Spleen (tissue), 11 donors: ENCODE results near the gene LRRC32. TPM values are rescaled to one million over a fixed set of nuclear protein-coding genes. Genes with fewer than 3 reads are reported as not detected.

Source experiments
- DNase-seq: peaks from one replicate; pipeline ENCODE4 v3.0.0-alpha.2; 2020
- H3K27ac ChIP-seq, 8 donors: fragments of 200-600 bp; sonication (generic) in 7 of 8; 1 replicate in 4 of 8; 2 replicates in 4 of 8; pipeline versions ENCODE4 v1.5.0 to v1.8.0; 2016 to 2021; ENCODE audit warnings: inconsistent platforms in 4 of 8, mild to moderate bottlenecking in 4 of 8, moderate library complexity in 1 of 8
- H3K27me3 ChIP-seq, 7 donors: fragments of 200-600 bp; sonication (generic) in 6 of 7; replicated peaks in 1 of 7; 1 replicate in 4 of 7; 2 replicates in 3 of 7; pipeline versions ENCODE4 v1.5.0 to v1.8.0; 2016 to 2021; ENCODE audit warnings: inconsistent platforms in 3 of 7, mild to moderate bottlenecking in 1 of 7
- H3K36me3 ChIP-seq, 6 donors: fragments of 200-600 bp; sonication (generic) in 5 of 6; 1 replicate in 4 of 6; 2 replicates in 2 of 6; pipeline versions ENCODE4 v1.5.0 to v1.8.0; 2016 to 2021; ENCODE audit warnings: inconsistent platforms in 2 of 6
- H3K4me1 ChIP-seq, 6 donors: fragments of 200-600 bp; sonication (generic) in 5 of 6; 1 replicate in 3 of 6; 2 replicates in 3 of 6; pipeline versions ENCODE4 v1.5.0 to v1.8.0; 2016 to 2021; ENCODE audit warnings: inconsistent platforms in 3 of 6
- H3K4me3 ChIP-seq, 8 donors: fragments of 200-600 bp; sonication (generic) in 7 of 8; 1 replicate in 4 of 8; 2 replicates in 4 of 8; pipeline versions ENCODE4 v1.5.0 to v1.8.0; 2016 to 2021; ENCODE audit warnings: inconsistent platforms in 4 of 8, mild to moderate bottlenecking in 4 of 8, moderate library complexity in 2 of 8
- H3K9me3 ChIP-seq, 8 donors: fragments of 200-600 bp; sonication (generic) in 7 of 8; 1 replicate in 4 of 8; 2 replicates in 4 of 8; pipeline versions ENCODE4 v1.5.0 to v1.8.0; 2016 to 2021; ENCODE audit warnings: inconsistent platforms in 4 of 8
- CTCF ChIP-seq, 11 experiments: fragments of 200-600 bp in 7 of 11; fragments of 450-650 bp in 4 of 11; sonication (generic) in 4 of 11; IDR thresholded peaks in 8 of 11; conservative IDR thresholded peaks in 3 of 11; 1 replicate in 7 of 11; 2 replicates in 4 of 11; pipeline versions ENCODE4 v1.4.0 to v1.8.0; 2016 to 2021; ENCODE audit warnings: antibody characterized with exemption in 11 of 11, inconsistent platforms in 4 of 11, mild to moderate bottlenecking in 1 of 11
- POLR2A ChIP-seq, 3 donors: fragments of 450-650 bp; IDR thresholded peaks; one replicate each; pipeline ENCODE4 v1.5.1; 2017; ENCODE audit warnings: antibody characterized with exemption in 3 of 3, mild to moderate bottlenecking in 1 of 3
- POLR2AphosphoS5 ChIP-seq, 3 donors: sonication (generic); formaldehyde crosslinking; IDR thresholded peaks; one replicate each; pipeline ENCODE4 v1.5.1; 2017; ENCODE audit warnings: antibody characterized with exemption in 3 of 3
- WGBS, 5 donors: extraction: QIAGEN DNeasy Blood & Tissue Kit in 3 of 5; methylation state at CpG; one replicate each; pipeline versions ENCODE4 v1.1.5 to v1.1.7; 2013 to 2018; 5-methylcytosine and 5-hydroxymethylcytosine counted together
- intact Hi-C: fragments of 100-400 bp; cut with DNase I; formaldehyde crosslinking; loops from one replicate; pipeline ENCODE4 v1.15.0; 2023; ENCODE audit warnings: low total_unique reads
- polyA plus RNA-seq, 3 donors: library from polyadenylated mRNA; stranded (reverse); fragments of 200-250 nt; gene quantifications; one replicate each; pipeline ENCODE4 v1.2.1, GENCODE V29; 2013
- total RNA-seq, 7 donors: library from RNA; depleted of rRNA in 3 of 7; stranded (reverse); fragments of >200 nt in 3 of 7; fragmentation: NEBNext Ultra II Directional in 4 of 7; extraction: Animal tissue kit (Norgen Biotek cat#: 25700) in 4 of 7; gene quantifications; one replicate each; pipeline versions ENCODE4 v1.1.0 to v1.2.1, GENCODE V29; 2016 to 2021
- donor health status: healthy with polysubstance abuse.
- donor health status: DM: no; HTN: no; CAD: no; lungs with moderate emphysema.
- donor health status: DM: no; HTN: no; CAD: no.
- donor health status: Bipolar disorder and iron deficiency.
- donor health status: healthy.
- donor health status: DM: no; HTN: no; CAD: no.
- donor health status: DM: yes; HTN: yes; CAD: no.

LRRC32 gene
- total and polyA plus RNA-seq, 10 donors: 25.9 to 214 (median 74.3) TPM

- Histone ChIP-seq H3K27ac (no peak overlapping the region), H3K36me3 (no peaks in the 10 kb centered on the region), H3K9me3 (peaks cover 0 to 13% (median 10%) of the 10 kb centered on the region in 8 donors), H3K4me3 (no peak overlapping the region), H3K4me1 (peaks cover 24 to 43% (median 38%) of the 10 kb centered on the region in 6 donors), H3K27me3 (peaks cover 0 to 20% (median 0%) of the 10 kb centered on the region in 7 donors)
- intact Hi-C loops: no loop called here
- DNase-seq: peak; percentile 60
- TF ChIP-seq CTCF (IDR thresholded peaks at IDR 0.05 in 8 of 11, conservative IDR thresholded peaks at IDR 0.05 in 3 of 11) (no peak), POLR2A (IDR thresholded peaks at IDR 0.05) (no peak), POLR2AphosphoS5 (IDR thresholded peaks at IDR 0.05) (no peak)
- WGBS, 5 donors: 93 to 97% (median 94%) methylated on average over 14 to 15 of the region's 15 CpGs
Measured at GRCh38 chr11:76624500-76625379, 45.8 kb downstream of the LRRC32 start.

- H3K4me3 ChIP-seq: no peak overlapping the region
- intact Hi-C loops: no loop called here
- no peaks in the 10 kb centered on the region for H3K36me3 ChIP-seq
- peaks cover 0 to 13% (median 10%) of the 10 kb centered on the region in 8 donors for H3K9me3 ChIP-seq
- DNase-seq: no peak
- 67 to 92% (median 88%) methylated on average over 5 to 6 of the region's 6 CpGs for WGBS, 5 donors
- peaks cover 0 to 20% (median 0%) of the 10 kb centered on the region in 7 donors for H3K27me3 ChIP-seq
- TF ChIP-seq CTCF (IDR thresholded peaks at IDR 0.05 in 8 of 11, conservative IDR thresholded peaks at IDR 0.05 in 3 of 11): no peak
- peaks cover 16 to 35% (median 30%) of the 10 kb centered on the region in 6 donors for H3K4me1 ChIP-seq
- H3K27ac ChIP-seq: no peak overlapping the region
Measured at GRCh38 chr11:76623884-76624419, 46.6 kb downstream of the LRRC32 start.

- intact Hi-C loops: no loop called here
- Histone ChIP-seq H3K27ac (no peak overlapping the region), H3K4me1 (peaks cover 12 to 29% (median 23%) of the 10 kb centered on the region in 6 donors), H3K9me3 (peaks cover 0 to 20% (median 10%) of the 10 kb centered on the region in 8 donors), H3K36me3 (no peaks in the 10 kb centered on the region), H3K4me3 (no peak overlapping the region), H3K27me3 (peaks cover 0 to 20% (median 0%) of the 10 kb centered on the region in 7 donors)
- DNase-seq: peak; percentile 68
- WGBS, 5 donors: 83 to 91% (median 90%) methylated on average over 12 of the region's 12 CpGs
- TF ChIP-seq POLR2AphosphoS5 (IDR thresholded peaks at IDR 0.05): no peak
- no peak for TF ChIP-seq CTCF (IDR thresholded peaks at IDR 0.05 in 8 of 11, conservative IDR thresholded peaks at IDR 0.05 in 3 of 11)
- no peak for TF ChIP-seq POLR2A (IDR thresholded peaks at IDR 0.05)
Measured at GRCh38 chr11:76623171-76623883, 47.2 kb downstream of the LRRC32 start.
